Measurements from ENCODE around the gene MAP3K21. TPM values are rescaled to one million over a fixed set of nuclear protein-coding genes. Genes with fewer than 3 reads are reported as not detected.

Gene MAP3K21
- total and polyA plus RNA-seq, 2 of the 4 experiments (the other 2 are of a cell fraction) = 0.15 to 0.18 TPM

DNA sequence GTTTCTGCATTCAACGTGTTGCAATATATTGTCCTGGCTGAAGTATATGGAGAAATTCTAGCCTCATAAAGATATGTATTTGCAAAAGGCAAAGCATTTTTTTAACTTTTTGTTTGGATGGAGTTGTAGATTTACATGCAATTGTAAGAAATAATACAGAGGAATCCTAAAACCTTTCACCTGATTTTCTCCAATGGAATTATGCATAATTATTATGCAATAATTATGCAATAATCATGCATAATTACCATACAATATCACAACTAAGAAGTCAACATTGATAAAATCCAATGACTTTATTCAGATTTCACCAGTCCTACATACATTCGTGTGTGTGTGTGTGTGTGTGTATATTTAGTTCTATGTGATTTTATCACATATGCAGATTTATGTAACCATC, 7.5 kb upstream of the MAP3K21 start:
- no peak for ATAC-seq (ENCODE audit: low read depth)
- intact Hi-C loops (cut with micrococcal nuclease) = no loop called here

More for the DNA sequence above, 7.5 kb upstream of the MAP3K21 start:
- Histone ChIP-seq H3K56ac (ENCODE audit: extremely low read depth, insufficient read depth, low read length) (no peak overlapping the region), H3K9me1 (ENCODE audit: insufficient read depth, low read length) (no peaks in the 10 kb centered on the region), H4K91ac (ENCODE audit: insufficient read depth, low read depth, low read length) (no peak overlapping the region), H3K18ac (ENCODE audit: low read depth, low read length) (no peak overlapping the region), H3K36me3 (ENCODE audit: control insufficient read depth, insufficient read depth, low read length) (no peaks in the 10 kb centered on the region), H3K79me1 (ENCODE audit: low read depth in 1 of 2, low read length in 2 of 2) (no peaks in the 10 kb centered on the region), H3K27me3 (ENCODE audit: control insufficient read depth, insufficient read depth, low read length) (peaks cover 6% of the 10 kb centered on the region), H2AK9ac (replicated peaks; ENCODE audit: low read depth, low read length, poor library complexity) (no peak overlapping the region), H3K9me3 (ENCODE audit: control insufficient read depth, insufficient read depth, low read length) (no peaks in the 10 kb centered on the region), H3K4me2 (ENCODE audit: low read depth, low read length) (no peak overlapping the region), H2BK5ac (ENCODE audit: low read depth, low read length, poor library complexity, severe bottlenecking) (no peak overlapping the region), H3K14ac (replicated peaks; ENCODE audit: low read depth, low read length) (no peak overlapping the region), H3K4ac (ENCODE audit: low read depth, low read length) (no peak overlapping the region), H2BK120ac (ENCODE audit: low read depth, low read length) (no peak overlapping the region), H3K27ac (ENCODE audit: insufficient read depth, low read length) (no peak overlapping the region), H4K5ac (ENCODE audit: low read depth, low read length) (no peak overlapping the region), H4K20me1 (ENCODE audit: insufficient read depth, low read length) (no peaks in the 10 kb centered on the region), H3K23ac (ENCODE audit: low read depth, low read length) (no peak overlapping the region), H3K4me1 (ENCODE audit: control insufficient read depth, insufficient read depth, low read length) (no peaks in the 10 kb centered on the region), H2AK5ac (ENCODE audit: low read depth, low read length) (no peak overlapping the region), H2BK20ac (ENCODE audit: low read depth, low read length) (no peak overlapping the region), H2BK15ac (ENCODE audit: low read depth, low read length) (no peak overlapping the region), H3K4me3 (ENCODE audit: insufficient read depth, low read depth, low read length) (no peak overlapping the region), H2AFZ (replicated peaks; ENCODE audit: low read length, poor library complexity) (no peak overlapping the region), H3K9ac (ENCODE audit: low read depth, low read length) (no peak overlapping the region), H4K8ac (ENCODE audit: low read depth in 2 of 2, low read length in 2 of 2) (no peak overlapping the region)
- in situ Hi-C loops (cut with MboI; ENCODE audit: low sequenced_read_pairs) (no loop called here), dilution Hi-C loops (cut with HindIII; ENCODE audit: low sequenced_read_pairs, unreplicated experiment) (no loop called here)
- ChIA-PET POLR2A (ENCODE audit: unreplicated experiment) (no interaction called here), CTCF (interaction anchor here (0.7 kb wide), 1 partner anchor 14 kb away, joined by 3 read pairs; no protein-coding TSS in a partner anchor)
- TF ChIP-seq CHD1 (IDR thresholded peaks at IDR 0.05; ENCODE audit: low read depth, low read length) (no peak), FOS (IDR thresholded peaks at IDR 0.05; ENCODE audit: low read depth, low read length) (no peak), POLR2A (IDR thresholded peaks at IDR 0.05; ENCODE audit: low read depth, low read length) (no peak), BHLHE40 (IDR thresholded peaks at IDR 0.05; ENCODE audit: low read depth, low read length) (no peak), MXI1 (IDR thresholded peaks at IDR 0.05; ENCODE audit: borderline replicate concordance, low read depth, low read length) (no peak), NFE2L2 (IDR thresholded peaks at IDR 0.05; ENCODE audit: low read depth, low read length) (no peak), RAD21 (IDR thresholded peaks at IDR 0.05; ENCODE audit: low read length) (no peak), RFX5 (IDR thresholded peaks at IDR 0.05; ENCODE audit: low read depth, low read length) (no peak), MAZ (IDR thresholded peaks at IDR 0.05; ENCODE audit: borderline replicate concordance, low read depth, low read length) (no peak), CEBPB (IDR thresholded peaks at IDR 0.05; ENCODE audit: low read depth, low read length) (no peak), SMC3 (IDR thresholded peaks at IDR 0.05; ENCODE audit: low read depth, low read length) (no peak), RCOR1 (IDR thresholded peaks at IDR 0.05; ENCODE audit: insufficient replicate concordance, low read length) (no peak)
- TF ChIP-seq, protein P1, sequence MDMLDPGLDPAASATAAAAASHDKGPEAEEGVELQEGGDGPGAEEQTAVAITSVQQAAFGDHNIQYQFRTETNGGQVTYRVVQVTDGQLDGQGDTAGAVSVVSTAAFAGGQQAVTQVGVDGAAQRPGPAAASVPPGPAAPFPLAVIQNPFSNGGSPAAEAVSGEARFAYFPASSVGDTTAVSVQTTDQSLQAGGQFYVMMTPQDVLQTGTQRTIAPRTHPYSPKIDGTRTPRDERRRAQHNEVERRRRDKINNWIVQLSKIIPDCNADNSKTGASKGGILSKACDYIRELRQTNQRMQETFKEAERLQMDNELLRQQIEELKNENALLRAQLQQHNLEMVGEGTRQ (IDR thresholded peaks at IDR 0.05; ENCODE audit: low read depth, low read length) = no peak
- TF ChIP-seq, protein P2, sequence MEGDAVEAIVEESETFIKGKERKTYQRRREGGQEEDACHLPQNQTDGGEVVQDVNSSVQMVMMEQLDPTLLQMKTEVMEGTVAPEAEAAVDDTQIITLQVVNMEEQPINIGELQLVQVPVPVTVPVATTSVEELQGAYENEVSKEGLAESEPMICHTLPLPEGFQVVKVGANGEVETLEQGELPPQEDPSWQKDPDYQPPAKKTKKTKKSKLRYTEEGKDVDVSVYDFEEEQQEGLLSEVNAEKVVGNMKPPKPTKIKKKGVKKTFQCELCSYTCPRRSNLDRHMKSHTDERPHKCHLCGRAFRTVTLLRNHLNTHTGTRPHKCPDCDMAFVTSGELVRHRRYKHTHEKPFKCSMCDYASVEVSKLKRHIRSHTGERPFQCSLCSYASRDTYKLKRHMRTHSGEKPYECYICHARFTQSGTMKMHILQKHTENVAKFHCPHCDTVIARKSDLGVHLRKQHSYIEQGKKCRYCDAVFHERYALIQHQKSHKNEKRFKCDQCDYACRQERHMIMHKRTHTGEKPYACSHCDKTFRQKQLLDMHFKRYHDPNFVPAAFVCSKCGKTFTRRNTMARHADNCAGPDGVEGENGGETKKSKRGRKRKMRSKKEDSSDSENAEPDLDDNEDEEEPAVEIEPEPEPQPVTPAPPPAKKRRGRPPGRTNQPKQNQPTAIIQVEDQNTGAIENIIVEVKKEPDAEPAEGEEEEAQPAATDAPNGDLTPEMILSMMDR (conservative IDR thresholded peaks at IDR 0.05; ENCODE audit: low read depth, low read length) = no peak
- no peak for DNase-seq
- WGBS, 2 experiments (ENCODE audit: extremely low coverage in 2 of 2, insufficient read length in 1 of 2) = no CpG with 5 or more reads among the region's 2 CpGs
- BruUV-seq (replicated peaks) = no TSS peak
